Calu3 (cell line): ENCODE data around the gene TNNT2. TPM values are rescaled to one million over a fixed set of nuclear protein-coding genes. Genes with fewer than 3 reads are reported as not detected.
A peak's percentile ranks its signal among the peaks of the same experiment; 100 is the strongest.

ENCODE experiments used
- Bru-seq: library from RNA; stranded (reverse); fragments of 400-500 nt; gene quantifications from one replicate; lab custom pipeline; 2021; lab: Mats Ljungman, UMichigan
- BruChase-seq, 2 experiments: library from RNA; stranded (reverse); fragments of 400-500 nt; gene quantifications; one replicate each; lab custom pipeline; 2021; lab: Mats Ljungman, UMichigan
- BruUV-seq: library from RNA; stranded (reverse); fragments of 400-500 nt; replicated peaks from 2 replicates; lab custom pipeline; 2021; lab: Mats Ljungman, UMichigan
- CTCF ChIA-PET: fragments of 300-600 bp; sonication (Branson Sonifier 250); formaldehyde crosslinking; loops from one replicate; lab custom pipeline; 2022; ENCODE audit warnings: antibody characterized with exemption; lab: Charles Lee
- DNase-seq: peaks from one replicate; pipeline ENCODE4 v3.0.0; 2022
- H3K27ac Mint-ChIP-seq: one replicate; pipeline ENCODE4 v1.8.0; 2022; ENCODE audit warnings: mixed read lengths; ENCODE audit not compliant: unreplicated experiment
- H3K27me3 Mint-ChIP-seq: one replicate; pipeline ENCODE4 v1.8.0; 2022; ENCODE audit warnings: mixed read lengths; ENCODE audit not compliant: unreplicated experiment
- H3K36me3 Mint-ChIP-seq: one replicate; pipeline ENCODE4 v1.8.0; 2022; ENCODE audit warnings: mild to moderate bottlenecking, moderate library complexity, mixed read lengths; ENCODE audit not compliant: insufficient read depth, unreplicated experiment
- H3K4me1 Mint-ChIP-seq: one replicate; pipeline ENCODE4 v1.8.0; 2022; ENCODE audit warnings: mild to moderate bottlenecking, low read depth, mixed read lengths; ENCODE audit not compliant: unreplicated experiment
- H3K4me3 Mint-ChIP-seq: one replicate; pipeline ENCODE4 v1.8.0; 2022; ENCODE audit warnings: mild to moderate bottlenecking, low read depth, moderate library complexity, mixed read lengths; ENCODE audit not compliant: unreplicated experiment
- H3K9me3 Mint-ChIP-seq: one replicate; pipeline ENCODE4 v1.8.0; 2022; ENCODE audit warnings: low read depth, mixed read lengths; ENCODE audit not compliant: unreplicated experiment
- intact Hi-C: fragments of 100-400 bp; cut with micrococcal nuclease; formaldehyde crosslinking; loops from one replicate; pipeline ENCODE4 v1.10.0; 2022; ENCODE audit not compliant: unreplicated experiment
- long read RNA-seq: library from polyadenylated mRNA; stranded (forward); transcript quantifications from one replicate; pipeline ENCODE4 v2.0.0, GENCODE V29; 2022
- total RNA-seq: library from RNA; stranded (reverse); gene quantifications from 2 replicates; pipeline ENCODE4 v1.2.3, GENCODE V29; 2022
- TF ChIP-seq, protein P1 (sequence below): fragments of 200-600 bp; IDR thresholded peaks from one replicate; pipeline ENCODE4 v1.8.0; 2022; ENCODE audit warnings: antibody characterized with exemption; ENCODE audit not compliant: unreplicated experiment

The TNNT2 gene
- total RNA-seq (1.4 and 2.2 TPM in 2 replicates), Bru-seq, nascent RNA (percentile 25 among the genes with signal in this experiment), BruChase-seq, experiment 1, labeled RNA remaining after a 6-hour chase (percentile 76 among the genes with signal in this experiment), BruChase-seq, experiment 2, labeled RNA remaining after a 2-hour chase (percentile 55 among the genes with signal in this experiment)
- long read RNA-seq: 0 reads

DNA sequence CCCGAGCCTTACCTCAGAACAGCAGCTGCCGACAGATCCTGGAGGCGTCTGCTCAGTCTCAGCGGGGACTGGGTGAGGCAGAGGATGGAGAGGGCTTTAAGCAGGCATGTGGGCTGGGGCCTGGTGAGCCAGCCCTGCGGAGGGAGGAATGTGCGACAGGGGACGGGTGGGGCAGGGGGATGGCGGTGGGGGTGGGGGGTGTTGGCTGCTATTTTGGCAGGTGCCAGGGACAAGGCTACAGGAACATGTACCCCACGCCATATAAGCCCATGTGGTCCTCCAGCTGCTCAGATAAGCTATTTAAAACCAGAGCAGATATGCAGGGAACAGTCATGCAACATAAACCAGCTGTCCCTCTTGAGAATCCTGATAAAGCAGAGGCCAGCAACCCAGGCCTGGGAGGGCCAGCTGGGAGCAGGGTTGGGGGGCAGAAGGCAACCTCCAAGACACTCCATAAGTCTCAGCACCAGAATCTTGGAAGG is at the start of gene TNNT2:
Gene TNNT2, minus strand, starts transcription at position 70 of the 482 bp plus-strand sequence. CDS start 4,426 bp downstream, outside the sequence.
- peaks cover 42% of the 10 kb centered on the region for H3K36me3 Mint-ChIP-seq
- intact Hi-C loops: no loop called here
- H3K9me3 Mint-ChIP-seq: no peaks in the 10 kb centered on the region
- TF ChIP-seq, protein P1, sequence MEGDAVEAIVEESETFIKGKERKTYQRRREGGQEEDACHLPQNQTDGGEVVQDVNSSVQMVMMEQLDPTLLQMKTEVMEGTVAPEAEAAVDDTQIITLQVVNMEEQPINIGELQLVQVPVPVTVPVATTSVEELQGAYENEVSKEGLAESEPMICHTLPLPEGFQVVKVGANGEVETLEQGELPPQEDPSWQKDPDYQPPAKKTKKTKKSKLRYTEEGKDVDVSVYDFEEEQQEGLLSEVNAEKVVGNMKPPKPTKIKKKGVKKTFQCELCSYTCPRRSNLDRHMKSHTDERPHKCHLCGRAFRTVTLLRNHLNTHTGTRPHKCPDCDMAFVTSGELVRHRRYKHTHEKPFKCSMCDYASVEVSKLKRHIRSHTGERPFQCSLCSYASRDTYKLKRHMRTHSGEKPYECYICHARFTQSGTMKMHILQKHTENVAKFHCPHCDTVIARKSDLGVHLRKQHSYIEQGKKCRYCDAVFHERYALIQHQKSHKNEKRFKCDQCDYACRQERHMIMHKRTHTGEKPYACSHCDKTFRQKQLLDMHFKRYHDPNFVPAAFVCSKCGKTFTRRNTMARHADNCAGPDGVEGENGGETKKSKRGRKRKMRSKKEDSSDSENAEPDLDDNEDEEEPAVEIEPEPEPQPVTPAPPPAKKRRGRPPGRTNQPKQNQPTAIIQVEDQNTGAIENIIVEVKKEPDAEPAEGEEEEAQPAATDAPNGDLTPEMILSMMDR: no peak
- no TSS peak for BruUV-seq
- no peak for DNase-seq
- H3K27me3 Mint-ChIP-seq: peaks cover 69% of the 10 kb centered on the region
- peak within 1 kb of the TSS; percentile 28 for H3K27ac Mint-ChIP-seq
- no peak within 1 kb of the TSS for H3K4me3 Mint-ChIP-seq
- CTCF ChIA-PET: interaction anchor here (2.1 kb wide), 1 partner anchor 30 kb away, joined by 5 read pairs; no protein-coding TSS in a partner anchor
- peaks cover 9% of the 10 kb centered on the region for H3K4me1 Mint-ChIP-seq

DNA sequence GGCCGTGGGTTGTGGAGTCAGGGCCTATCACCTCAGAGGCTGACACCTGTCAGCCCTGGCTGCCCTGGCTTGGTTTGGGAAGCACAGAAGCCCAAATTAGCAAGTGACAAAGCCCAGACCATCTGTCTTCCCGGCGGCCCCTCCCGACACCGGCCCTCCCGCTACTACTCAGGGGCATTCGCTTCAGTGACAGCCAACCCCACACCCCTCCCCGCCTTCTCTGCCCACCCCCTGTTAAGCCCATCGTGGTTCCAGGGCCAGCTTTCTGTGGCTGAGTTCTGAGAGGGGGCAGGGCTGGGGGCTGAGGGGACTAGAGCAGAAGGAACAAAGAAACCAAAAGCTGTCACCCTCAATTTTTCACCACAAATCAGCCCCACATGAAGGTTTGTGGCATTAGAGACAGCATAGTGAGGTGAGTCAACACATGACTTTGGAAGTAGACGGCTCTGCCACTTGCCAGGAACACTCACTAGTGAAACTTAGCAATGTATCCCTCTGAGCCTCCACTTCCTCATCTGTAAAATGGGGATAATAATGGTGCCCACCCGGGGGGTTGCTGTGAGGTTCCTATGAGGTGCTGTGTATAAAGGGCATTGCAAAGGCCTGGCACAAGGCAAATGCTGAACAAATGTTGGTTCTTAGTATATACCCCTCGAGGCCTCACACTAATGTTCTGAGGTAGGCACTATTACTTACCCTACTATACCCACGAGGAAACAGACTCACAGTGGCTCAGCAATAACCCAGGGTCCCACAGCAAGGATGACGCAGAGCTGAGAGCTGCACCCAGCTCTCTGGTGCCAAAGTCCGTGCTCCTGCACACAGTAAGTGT is 49.2 kb upstream of the TNNT2 start:
- Mint-ChIP-seq H3K4me1 (no peaks in the 10 kb centered on the region), H3K27ac (no peak overlapping the region), H3K9me3 (no peaks in the 10 kb centered on the region), H3K36me3 (no peaks in the 10 kb centered on the region), H3K27me3 (peaks cover 36% of the 10 kb centered on the region), H3K4me3 (no peak overlapping the region)
- DNase-seq: no peak
- intact Hi-C loops: no loop called here
- BruUV-seq: no TSS peak
- TF ChIP-seq, protein P1: no peak
- CTCF ChIA-PET: no interaction called here

DNA sequence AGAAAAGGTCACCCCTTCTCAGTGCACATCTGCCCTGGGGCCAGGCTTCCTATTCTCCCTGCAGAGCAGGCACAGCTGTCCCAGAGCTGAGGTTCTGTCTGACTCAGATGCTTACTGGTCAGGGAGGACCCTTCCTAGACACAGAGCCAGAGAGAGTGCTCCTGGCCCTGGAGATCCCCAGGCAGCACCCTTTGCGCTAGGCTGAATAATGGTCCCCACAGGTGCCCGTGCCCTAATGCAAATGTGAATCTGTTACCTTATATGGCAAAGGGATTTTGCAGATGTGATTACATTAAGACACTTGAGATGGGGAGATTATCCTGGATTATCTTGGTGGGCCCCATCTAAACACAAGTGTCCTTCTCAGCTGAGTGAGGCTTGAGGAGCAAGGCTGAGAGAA is 46.7 kb upstream of the TNNT2 start:
- Mint-ChIP-seq H3K27me3 (peaks cover 34% of the 10 kb centered on the region), H3K4me1 (no peaks in the 10 kb centered on the region), H3K4me3 (no peak overlapping the region), H3K27ac (no peak overlapping the region), H3K9me3 (no peaks in the 10 kb centered on the region), H3K36me3 (no peaks in the 10 kb centered on the region)
- intact Hi-C loops: no loop called here
- no TSS peak for BruUV-seq
- CTCF ChIA-PET: no interaction called here
- no peak for DNase-seq
- TF ChIP-seq, protein P1: no peak

DNA sequence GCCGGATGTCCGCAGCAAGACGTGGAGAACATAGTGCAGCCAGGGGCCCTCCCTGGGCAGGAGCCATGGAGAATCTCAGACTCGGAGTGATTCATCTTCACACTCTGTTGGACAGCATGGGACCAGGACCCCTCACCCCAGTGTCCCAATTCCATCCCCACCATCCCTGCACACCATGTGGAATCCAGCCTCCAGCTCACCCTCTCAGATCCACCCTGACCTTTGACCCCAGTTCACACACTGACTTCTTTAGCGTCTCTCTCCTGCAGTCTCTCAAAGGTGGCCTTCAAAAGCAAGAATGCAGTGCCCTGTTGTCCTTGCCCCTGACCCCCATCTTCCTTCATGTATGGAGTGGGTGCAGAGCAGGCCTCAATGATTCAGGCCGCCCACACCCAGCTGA is 46.2 kb upstream of the TNNT2 start:
- intact Hi-C loops: no loop called here
- Mint-ChIP-seq H3K9me3 (no peaks in the 10 kb centered on the region), H3K4me1 (no peaks in the 10 kb centered on the region), H3K27ac (no peak overlapping the region), H3K27me3 (peaks cover 30% of the 10 kb centered on the region), H3K4me3 (no peak overlapping the region), H3K36me3 (no peaks in the 10 kb centered on the region)
- DNase-seq: no peak
- TF ChIP-seq, protein P1: no peak
- CTCF ChIA-PET: interaction anchor here (0.5 kb wide), 1 partner anchor 696 kb away, joined by 3 read pairs; no protein-coding TSS in a partner anchor
- no TSS peak for BruUV-seq
